Measurements from ENCODE around the gene ZNF688.
A peak's percentile ranks its signal among the peaks of the same experiment; 100 is the strongest.
"Not testable (repeated sequence)": the region's sequence is repeated elsewhere in the genome, so short reads cannot be mapped to it uniquely, and the experiment has no call there.

The ZNF688 gene

GRCh38 chr16:30532285-30533145 is 39.0 kb downstream of the ZNF688 start:
- DNase-seq = no peak

GRCh38 chr16:30530163-30531037 is 41.1 kb downstream of the ZNF688 start:
- DNase-seq = no peak

GRCh38 chr16:30528799-30529457 is 42.6 kb downstream of the ZNF688 start:
- DNase-seq = no peak

GRCh38 chr16:30527635-30528178 is 43.8 kb downstream of the ZNF688 start:
- no peak for DNase-seq

- peak; percentile 99 for DNase-seq
These were observed 44.5 kb downstream of the ZNF688 start for GRCh38 chr16:30526823-30527634.

- DNase-seq = peak; percentile 62
These were observed 45.2 kb downstream of the ZNF688 start, which contains the start of gene ZNF768 for GRCh38 chr16:30526137-30526822. Gene ZNF768, minus strand, starts transcription at chr16:30526566. Its CDS starts 153 bp downstream, at chr16:30526413.

- DNase-seq = no peak
These were observed 45.7 kb downstream of the ZNF688 start for GRCh38 chr16:30525844-30526136.

GRCh38 chr16:30524575-30525568 is 46.6 kb downstream of the ZNF688 start:
- DNase-seq = no peak

GRCh38 chr16:30523768-30524574 is 47.5 kb downstream of the ZNF688 start:
- no peak for DNase-seq

GRCh38 chr16:30522702-30523463 is 48.6 kb downstream of the ZNF688 start:
- DNase-seq = not testable (repeated sequence)

GRCh38 chr16:30521873-30522641 is 49.5 kb downstream of the ZNF688 start:
- no peak for DNase-seq

- DNase-seq = no peak
These were observed 50.0 kb downstream of the ZNF688 start for GRCh38 chr16:30521476-30521872.
